ENCODE measurements around the gene PCDHGA11.
"Not testable (repeated sequence)": the region's sequence is repeated elsewhere in the genome, so short reads cannot be mapped to it uniquely, and the experiment has no call there.

The PCDHGA11 gene

GRCh38 chr5:141399555-141400258 lies 21.1 kb upstream of the PCDHGA11 start:
- DNase-seq = no peak

GRCh38 chr5:141402553-141403243 lies 18.2 kb upstream of the PCDHGA11 start, which contains the start of gene PCDHGA9:
TSS of gene PCDHGA9 (plus strand) at chr5:141402778. CDS start at chr5:141402953, 175 bp downstream.
- DNase-seq = no peak

GRCh38 chr5:141403387-141403786 lies 17.5 kb upstream of the PCDHGA11 start:
- DNase-seq = no peak

GRCh38 chr5:141407790-141408505 lies 12.9 kb upstream of the PCDHGA11 start, which contains the start of gene PCDHGB6:
TSS of gene PCDHGB6 (plus strand) at chr5:141408021. CDS start at chr5:141408203, 182 bp downstream.
- not testable (repeated sequence) for DNase-seq

- no peak for DNase-seq
Observed at GRCh38 chr5:141409598-141410306, 11.1 kb upstream of the PCDHGA11 start.

- DNase-seq = no peak
Observed at GRCh38 chr5:141411575-141411974, 9.3 kb upstream of the PCDHGA11 start.

- no peak for DNase-seq
Observed at GRCh38 chr5:141412854-141413539, 7.9 kb upstream of the PCDHGA11 start, which contains the start of gene PCDHGA10. TSS of gene PCDHGA10 (plus strand) at chr5:141412987. CDS start at chr5:141413176, 189 bp downstream.

- DNase-seq = no peak
Observed at GRCh38 chr5:141413540-141414069, 7.2 kb upstream of the PCDHGA11 start.

GRCh38 chr5:141414548-141415274 lies 6.1 kb upstream of the PCDHGA11 start:
- not testable (repeated sequence) for DNase-seq

GRCh38 chr5:141415275-141415618 lies 5.6 kb upstream of the PCDHGA11 start:
- not testable (repeated sequence) for DNase-seq

- peak; percentile 65 for DNase-seq
Observed at GRCh38 chr5:141417494-141418172, 3.2 kb upstream of the PCDHGA11 start, which contains the start of gene PCDHGB7. TSS of gene PCDHGB7 (plus strand) at chr5:141417677. CDS start at chr5:141417860, 183 bp downstream.

GRCh38 chr5:141419074-141419880 lies 1.6 kb upstream of the PCDHGA11 start:
- no peak for DNase-seq

- DNase-seq = no peak
Observed at GRCh38 chr5:141421489-141421855, 621 bp downstream of the PCDHGA11 start.

- no peak for DNase-seq
Observed at GRCh38 chr5:141422742-141423291, 2.0 kb downstream of the PCDHGA11 start.

- DNase-seq = no peak
Observed at GRCh38 chr5:141427783-141428426, 7.1 kb downstream of the PCDHGA11 start.

GRCh38 chr5:141430332-141431113 lies 9.7 kb downstream of the PCDHGA11 start, which contains the start of gene PCDHGA12:
TSS of gene PCDHGA12 (plus strand) at chr5:141430507. CDS start at chr5:141430760, 253 bp downstream.
- no peak for DNase-seq

GRCh38 chr5:141431286-141431685 lies 10.4 kb downstream of the PCDHGA11 start:
- DNase-seq = no peak

GRCh38 chr5:141432308-141432707 lies 11.5 kb downstream of the PCDHGA11 start:
- DNase-seq = not testable (repeated sequence)
